ENCODE measurements around the gene DAPK1. TPM values are rescaled to one million over a fixed set of nuclear protein-coding genes. Genes with fewer than 3 reads are reported as not detected.

Gene DAPK1
- total and polyA plus RNA-seq, 2 donors (not counting 1 experiment from before 2014, with no cell fraction given) = 1.7 to 2.8 TPM

GRCh38 chr9:87656485-87656884 is 158.8 kb downstream of the DAPK1 start:
- TF ChIP-seq CTCF (IDR thresholded peaks at IDR 0.05) = no peak
- no peak for TF ChIP-seq EZH2 (IDR thresholded peaks at IDR 0.05; ENCODE audit: borderline replicate concordance, insufficient read depth, low read depth, low read length, poor library complexity, severe bottlenecking)
- ChIA-PET POLR2A (no interaction called here), CTCF (no interaction called here)
- Mint-ChIP-seq H3K4me3 (no peak overlapping the region), H3K9me3 (ENCODE audit: insufficient read depth) (no peaks in the 10 kb centered on the region), H3K27me3 (peaks cover 5% of the 10 kb centered on the region), H3K4me1 (no peaks in the 10 kb centered on the region), H3K27ac (no peak overlapping the region)
- no peak overlapping the region for H3K27ac ChIP-seq (ENCODE audit: low read length in 2 of 2)
- DNase-seq = no peak
- intact Hi-C loops (cut with micrococcal nuclease) = no loop called here
- no peak overlapping the region for H2AFZ ChIP-seq (ENCODE audit: insufficient read depth, low read depth, low read length, poor library complexity, severe bottlenecking)
- no peaks in the 10 kb centered on the region for H3K27me3 ChIP-seq (replicated peaks in 1 of 4; ENCODE audit: control extremely low read depth in 1 of 4, control insufficient read depth in 3 of 4, insufficient read depth in 4 of 4, low read length in 3 of 4)
- no peaks in the 10 kb centered on the region for H4K20me1 ChIP-seq (ENCODE audit: control insufficient read depth, insufficient read depth, low read length, poor library complexity, severe bottlenecking)
- no peak overlapping the region for H3K9ac ChIP-seq (ENCODE audit: low read length)
- H3K79me2 ChIP-seq (ENCODE audit: control insufficient read depth, insufficient read depth, low read length) = no peaks in the 10 kb centered on the region
- no peak for ATAC-seq (ENCODE audit: low read depth)
- no peak overlapping the region for H3K4me2 ChIP-seq (replicated peaks; ENCODE audit: low read depth, low read length, poor library complexity, severe bottlenecking)
- H3K36me3 ChIP-seq (replicated peaks in 1 of 2; ENCODE audit: control extremely low read depth in 1 of 2, control insufficient read depth in 1 of 2, extremely low read depth in 1 of 2, insufficient read depth in 2 of 2, low read length in 1 of 2) = no peaks in the 10 kb centered on the region
- WGBS (ENCODE audit: insufficient coverage) = 98% methylated on average over 7 of the region's 8 CpGs
- H3K4me3 ChIP-seq (ENCODE audit: control extremely low read depth in 1 of 5, extremely low read depth in 1 of 5, insufficient read depth in 1 of 5, low read depth in 2 of 5, low read length in 4 of 5) = no peak overlapping the region
- no peaks in the 10 kb centered on the region for H3K4me1 ChIP-seq (ENCODE audit: control insufficient read depth in 2 of 2, insufficient read depth in 2 of 2, low read length in 2 of 2)
- H3K9me3 ChIP-seq (ENCODE audit: control extremely low read depth in 1 of 3, control insufficient read depth in 2 of 3, insufficient read depth in 1 of 3, low read length in 2 of 3) = peaks cover 0 to 16% (median 0%) of the 10 kb centered on the region in 3 donors

- no peak for ATAC-seq (ENCODE audit: low read depth)
- Histone ChIP-seq H2AFZ (ENCODE audit: insufficient read depth, low read depth, low read length, poor library complexity, severe bottlenecking) (no peak overlapping the region), H3K79me2 (ENCODE audit: control insufficient read depth, insufficient read depth, low read length) (no peaks in the 10 kb centered on the region), H3K9ac (ENCODE audit: low read length) (no peak overlapping the region), H3K36me3 (replicated peaks in 1 of 2; ENCODE audit: control extremely low read depth in 1 of 2, control insufficient read depth in 1 of 2, extremely low read depth in 1 of 2, insufficient read depth in 2 of 2, low read length in 1 of 2) (no peaks in the 10 kb centered on the region), H4K20me1 (ENCODE audit: control insufficient read depth, insufficient read depth, low read length, poor library complexity, severe bottlenecking) (no peaks in the 10 kb centered on the region), H3K4me1 (ENCODE audit: control insufficient read depth in 2 of 2, insufficient read depth in 2 of 2, low read length in 2 of 2) (no peaks in the 10 kb centered on the region), H3K4me2 (replicated peaks; ENCODE audit: low read depth, low read length, poor library complexity, severe bottlenecking) (no peak overlapping the region), H3K4me3 (ENCODE audit: control extremely low read depth in 1 of 5, extremely low read depth in 1 of 5, insufficient read depth in 1 of 5, low read depth in 2 of 5, low read length in 4 of 5) (no peak overlapping the region), H3K27me3 (replicated peaks in 1 of 4; ENCODE audit: control extremely low read depth in 1 of 4, control insufficient read depth in 3 of 4, insufficient read depth in 4 of 4, low read length in 3 of 4) (no peaks in the 10 kb centered on the region), H3K27ac (ENCODE audit: low read length in 2 of 2) (no peak overlapping the region), H3K9me3 (ENCODE audit: control extremely low read depth in 1 of 3, control insufficient read depth in 2 of 3, insufficient read depth in 1 of 3, low read length in 2 of 3) (peaks cover 0 to 16% (median 0%) of the 10 kb centered on the region in 3 donors)
- TF ChIP-seq CTCF (IDR thresholded peaks at IDR 0.05) = no peak
- no peak for TF ChIP-seq EZH2 (IDR thresholded peaks at IDR 0.05; ENCODE audit: borderline replicate concordance, insufficient read depth, low read depth, low read length, poor library complexity, severe bottlenecking)
- DNase-seq = no peak
- Mint-ChIP-seq H3K4me1 (no peaks in the 10 kb centered on the region), H3K27me3 (peaks cover 5% of the 10 kb centered on the region), H3K4me3 (no peak overlapping the region), H3K9me3 (ENCODE audit: insufficient read depth) (no peaks in the 10 kb centered on the region), H3K27ac (no peak overlapping the region)
- intact Hi-C loops (cut with micrococcal nuclease) = no loop called here
- CTCF ChIA-PET = no interaction called here
- WGBS (ENCODE audit: insufficient coverage) = 89% methylated on average over 5 of the region's 6 CpGs
- POLR2A ChIA-PET = no interaction called here
These were observed 159.5 kb downstream of the DAPK1 start for GRCh38 chr9:87657190-87657589.
